Measurements from ENCODE around the gene DGKG.

DGKG gene

GRCh38 chr3:186200726-186201125 is 161.3 kb downstream of the DGKG start:
- no peak for DNase-seq

DNA sequence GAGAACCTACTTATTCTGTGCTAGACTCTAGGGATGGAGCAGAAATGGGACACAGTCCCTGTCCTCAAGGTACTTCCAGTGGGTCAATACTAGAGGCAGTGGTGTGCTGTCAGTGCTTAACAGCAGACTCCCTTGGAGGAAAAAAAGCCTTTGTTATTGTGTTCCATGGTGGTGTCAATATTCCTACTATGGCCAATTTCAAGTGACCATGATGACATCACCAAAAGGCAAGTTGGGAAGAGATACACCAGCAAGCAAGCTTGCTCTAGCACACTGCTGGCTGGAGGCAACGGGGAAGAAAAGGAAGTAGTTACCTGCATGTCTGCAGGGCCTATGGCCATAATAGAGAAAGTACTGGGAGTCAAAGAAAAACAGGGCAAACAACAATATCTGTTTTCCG is 163.6 kb downstream of the DGKG start:
- no peak for DNase-seq

DNA sequence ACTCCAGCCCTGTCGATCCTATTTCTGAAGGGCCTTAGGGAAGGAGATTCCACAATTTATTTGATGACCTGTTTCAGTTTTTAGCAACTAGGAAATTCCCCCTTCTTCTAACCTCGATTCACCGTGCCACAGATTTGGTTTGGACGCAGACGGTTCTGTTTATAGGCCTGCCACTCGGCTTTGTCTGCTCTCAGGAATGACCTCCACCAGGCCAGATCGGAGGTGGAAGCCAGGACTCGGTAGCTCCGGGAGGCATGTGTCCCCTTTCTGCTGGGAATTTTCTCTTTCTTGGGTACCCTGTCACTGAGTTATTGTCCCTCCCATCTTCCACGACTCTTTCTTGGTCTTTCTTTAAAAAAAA is 167.6 kb downstream of the DGKG start:
- DNase-seq, result no peak

DNA sequence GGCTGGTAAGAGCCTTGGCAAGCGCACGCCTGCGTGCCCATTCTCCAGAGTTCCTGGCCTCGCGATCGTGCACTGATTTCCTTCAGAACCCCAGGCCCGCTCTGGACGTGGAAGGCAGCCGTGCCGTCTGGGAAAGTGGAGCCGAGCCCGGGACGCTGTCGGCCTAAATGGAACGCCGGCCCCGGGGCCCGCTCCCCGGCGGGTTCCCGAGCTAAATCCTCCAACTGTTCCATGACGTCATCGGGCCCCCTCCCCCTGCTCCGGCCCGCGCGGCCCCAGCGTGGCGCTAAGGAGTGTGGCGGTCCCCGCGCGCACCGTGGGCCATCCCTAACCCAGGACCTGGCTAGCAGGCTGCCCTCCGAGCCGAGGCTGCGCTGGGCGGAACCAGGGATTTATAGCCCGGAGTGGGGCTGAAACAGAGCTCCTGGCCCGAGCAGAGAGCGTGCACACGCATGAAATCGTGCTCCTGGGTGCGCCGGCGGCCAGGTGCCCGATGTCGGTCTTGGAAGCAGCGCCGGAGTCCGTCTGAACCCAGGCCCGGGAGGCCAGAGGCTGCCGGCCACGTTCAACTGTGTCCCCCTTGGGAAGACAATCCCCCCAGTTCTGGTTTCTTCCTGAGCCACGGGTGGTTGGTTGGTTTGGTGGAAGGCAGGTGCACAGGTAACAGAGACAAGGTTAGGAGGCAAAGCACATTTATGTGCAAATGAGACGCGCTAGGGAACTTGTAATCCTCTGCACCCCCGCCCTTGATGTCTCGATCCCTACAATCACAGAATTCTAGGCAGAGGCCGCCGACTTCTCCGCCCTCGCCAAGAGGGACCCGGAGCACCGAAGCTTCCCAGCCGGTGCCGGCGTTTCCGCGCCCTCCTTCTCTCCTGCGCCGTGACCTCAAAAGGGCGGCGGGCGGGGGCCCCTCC is 168.2 kb downstream of the DGKG start:
- DNase-seq, result no peak

DNA sequence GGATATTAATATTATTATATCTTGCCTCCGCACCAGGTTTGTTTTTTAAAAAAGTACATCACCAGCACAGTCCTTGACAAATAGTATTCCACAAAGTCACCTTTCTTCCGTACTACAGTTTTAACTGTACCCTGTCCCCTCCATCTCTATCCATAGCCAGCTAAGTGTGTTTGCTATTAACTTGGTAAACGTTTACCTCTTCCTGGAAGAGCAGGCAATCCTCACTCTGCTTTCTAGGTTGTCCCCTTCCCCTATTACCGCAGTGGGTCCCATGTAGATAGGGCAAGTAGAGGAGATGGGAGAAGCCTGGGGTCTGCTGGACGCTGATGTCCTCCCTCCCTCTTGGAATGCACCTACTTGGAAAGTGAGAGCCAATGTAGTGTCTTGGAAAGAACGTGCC is 169.2 kb downstream of the DGKG start:
- DNase-seq, result no peak

- no peak for DNase-seq
Observed at GRCh38 chr3:186189492-186189891, 172.5 kb downstream of the DGKG start.

DNA sequence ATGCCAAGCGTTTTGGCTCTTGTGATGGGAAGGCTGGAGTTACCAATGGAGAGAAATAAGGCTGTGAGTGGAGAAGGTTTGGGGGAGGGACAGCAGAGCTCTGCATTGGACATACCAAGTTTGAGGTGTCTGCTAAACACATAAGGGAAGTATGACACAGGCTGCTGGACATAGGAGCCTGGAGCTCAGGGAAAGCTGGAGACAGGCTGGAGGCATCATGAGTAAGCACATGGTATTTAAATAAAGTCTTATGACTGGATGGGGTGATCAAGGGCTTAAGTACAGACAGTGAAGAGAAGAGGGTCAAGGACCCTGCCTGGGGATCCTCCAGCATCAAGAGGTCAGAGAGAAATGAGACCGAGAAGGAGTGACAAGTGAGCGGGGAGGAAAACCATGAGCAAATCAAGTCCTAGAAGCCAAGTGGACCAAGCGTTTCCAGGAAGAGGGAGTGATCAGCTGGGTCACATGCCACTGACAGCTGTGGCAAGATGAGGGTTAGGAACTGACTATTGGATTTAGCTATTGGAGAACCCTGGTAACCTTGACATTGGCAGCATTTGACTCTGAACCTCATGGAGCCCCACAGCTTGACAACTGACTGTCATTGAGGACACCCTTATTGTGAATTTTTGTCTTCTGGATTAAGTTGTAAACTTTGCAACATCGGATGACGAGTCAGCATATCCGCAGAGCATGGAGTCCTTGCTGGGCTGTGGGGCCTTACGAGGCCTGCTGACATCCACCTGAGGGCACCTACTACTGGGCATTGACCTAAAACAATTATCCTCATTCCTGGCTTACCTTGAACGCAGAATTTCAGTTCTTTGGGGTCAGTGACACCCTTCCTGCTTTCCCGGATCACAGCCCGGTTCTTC is 174.4 kb downstream of the DGKG start:
- peak; percentile 63 for DNase-seq

DNA sequence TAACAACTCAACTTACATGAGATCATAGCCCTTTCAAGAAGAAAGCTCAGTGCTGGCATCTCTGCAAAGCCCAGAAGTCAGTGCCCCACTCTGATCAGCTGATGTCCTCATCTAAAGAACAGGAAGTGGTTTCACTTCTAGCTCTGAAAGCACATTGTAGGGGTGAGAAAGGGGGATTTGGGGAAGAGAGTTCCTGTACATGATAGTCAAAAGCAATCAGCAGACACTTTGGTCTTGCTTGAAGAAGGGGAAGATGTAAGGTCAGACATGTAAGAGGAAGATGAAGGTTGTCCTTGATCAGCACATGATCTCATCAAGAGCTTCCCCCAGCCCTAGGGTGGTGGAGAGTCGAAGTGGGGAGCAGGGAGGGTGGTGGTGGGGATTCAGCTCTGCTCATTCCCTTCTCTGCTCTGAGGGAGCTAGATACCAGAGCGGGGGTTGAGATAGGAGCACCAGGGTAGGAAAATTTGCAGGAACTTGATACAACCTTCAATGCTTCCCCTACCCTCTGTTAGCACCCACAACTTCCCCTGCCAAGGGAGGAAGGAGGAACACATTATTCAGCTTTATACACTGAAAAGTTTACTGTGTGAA is 176.7 kb downstream of the DGKG start:
- DNase-seq, result peak; percentile 96

DNA sequence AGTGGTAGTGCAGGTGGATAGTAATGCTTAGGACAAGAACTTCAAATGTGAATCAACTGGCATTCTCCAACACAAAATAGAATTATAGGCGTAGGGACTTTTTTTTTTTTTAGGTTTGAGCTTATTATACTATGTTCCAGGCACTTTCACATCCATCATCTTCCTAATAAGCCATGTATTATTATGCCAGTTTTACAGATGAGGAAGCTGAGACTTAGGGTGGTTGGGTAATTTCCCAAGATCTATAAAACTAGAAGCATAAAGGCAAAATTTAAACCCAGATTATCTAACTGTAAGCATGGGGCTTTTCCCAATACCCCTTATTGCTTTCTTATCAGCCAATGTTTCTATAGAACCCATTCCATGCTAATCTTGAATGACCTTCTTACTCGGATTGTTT is 178.0 kb downstream of the DGKG start:
- peak; percentile 54 for DNase-seq

DNA sequence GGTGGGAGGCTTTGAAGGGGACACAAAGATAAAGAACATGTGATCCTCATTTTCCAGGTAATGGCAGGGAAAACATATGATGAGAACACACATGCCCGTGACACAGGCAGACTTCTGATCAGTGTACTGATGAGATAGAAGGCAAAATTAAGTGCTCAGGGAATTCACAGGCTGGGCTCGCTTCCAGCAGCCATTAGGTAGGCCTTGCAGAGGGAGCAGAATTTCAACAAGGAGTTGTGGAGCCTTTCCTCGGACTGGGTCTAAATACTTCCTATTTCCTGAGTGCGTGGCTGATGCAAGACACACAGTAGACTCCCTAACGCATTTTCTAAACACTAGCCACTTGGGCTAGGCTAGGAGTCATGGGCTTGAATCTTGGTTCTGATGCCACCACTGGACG is 179.2 kb downstream of the DGKG start:
- DNase-seq, result peak; percentile 44

GRCh38 chr3:186181901-186182300 is 180.1 kb downstream of the DGKG start:
- no peak for DNase-seq

- no peak for DNase-seq
Observed at GRCh38 chr3:186180891-186181481, 181.0 kb downstream of the DGKG start.

- DNase-seq, result no peak
Observed at GRCh38 chr3:186180151-186180550, 181.9 kb downstream of the DGKG start.

- no peak for DNase-seq
Observed at GRCh38 chr3:186178412-186178811, 183.6 kb downstream of the DGKG start.

- no peak for DNase-seq
Observed at GRCh38 chr3:186176373-186176990, 185.6 kb downstream of the DGKG start.

DNA sequence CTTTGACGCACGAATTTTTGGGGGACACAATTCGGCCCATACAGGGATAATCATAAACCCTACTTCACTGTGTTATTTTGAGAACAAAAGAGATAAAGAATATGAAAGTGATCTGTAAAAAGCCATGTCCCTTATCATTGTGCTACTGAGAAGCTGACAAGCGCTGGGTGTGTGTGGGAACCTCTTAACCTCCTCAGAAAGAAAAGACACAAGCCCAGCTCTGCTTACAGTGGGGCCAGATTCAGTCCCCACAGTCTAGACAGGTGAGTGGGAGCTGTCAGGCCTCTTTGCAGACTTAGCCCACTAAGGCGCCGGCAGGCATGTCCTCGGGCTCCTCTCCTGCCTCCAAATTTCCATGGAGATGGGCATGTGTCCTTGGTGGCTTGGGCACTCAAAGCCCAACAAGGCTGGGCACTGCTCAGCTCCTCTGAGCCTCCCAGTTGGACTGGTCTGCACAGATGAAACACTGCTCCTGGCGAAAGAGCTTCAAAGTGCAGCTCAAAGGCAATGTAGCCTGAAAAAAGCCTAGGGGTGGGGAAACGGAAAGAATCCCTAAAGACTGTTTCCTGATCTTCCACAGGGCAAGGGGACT is 188.7 kb downstream of the DGKG start:
- DNase-seq, result no peak

DNA sequence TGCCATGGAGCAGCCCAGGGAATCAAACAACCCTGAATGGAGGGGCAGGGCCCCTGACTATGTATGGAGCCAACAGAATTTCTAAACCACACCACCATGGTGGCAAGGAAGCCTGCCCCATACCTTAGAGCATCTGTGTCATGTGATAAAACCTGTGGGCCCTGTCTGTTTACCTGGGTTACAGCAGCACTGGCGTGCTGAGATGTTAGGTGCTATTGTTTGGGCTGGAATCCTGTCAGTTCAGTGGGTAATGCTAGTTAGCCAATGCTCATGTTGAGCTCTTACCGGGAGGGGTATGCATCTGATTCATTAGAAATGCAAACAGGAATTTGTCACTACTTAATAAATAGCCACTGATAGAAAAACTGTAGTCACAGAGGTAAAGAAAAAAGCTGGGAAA is 189.7 kb downstream of the DGKG start:
- no peak for DNase-seq

- DNase-seq, result no peak
Observed at GRCh38 chr3:186171521-186171920, 190.5 kb downstream of the DGKG start.

- DNase-seq, result peak; percentile 35
Observed at GRCh38 chr3:186170516-186170915, 191.5 kb downstream of the DGKG start.

- no peak for DNase-seq
Observed at GRCh38 chr3:186169379-186169778, 192.7 kb downstream of the DGKG start.

- no peak for DNase-seq
Observed at GRCh38 chr3:186168976-186169375, 193.1 kb downstream of the DGKG start.
